GM19455 (cell line): ENCODE measurements around the gene ROR2.
"Not testable (repeated sequence)": the region's sequence is repeated elsewhere in the genome, so short reads cannot be mapped to it uniquely, and the experiment has no call there.

Experiments
- ATAC-seq: cut with Tn5 transposase; IDR thresholded peaks from one replicate; pipeline ENCODE4 v1.9.1; 2021; ENCODE audit not compliant: unreplicated experiment

The ROR2 gene

DNA sequence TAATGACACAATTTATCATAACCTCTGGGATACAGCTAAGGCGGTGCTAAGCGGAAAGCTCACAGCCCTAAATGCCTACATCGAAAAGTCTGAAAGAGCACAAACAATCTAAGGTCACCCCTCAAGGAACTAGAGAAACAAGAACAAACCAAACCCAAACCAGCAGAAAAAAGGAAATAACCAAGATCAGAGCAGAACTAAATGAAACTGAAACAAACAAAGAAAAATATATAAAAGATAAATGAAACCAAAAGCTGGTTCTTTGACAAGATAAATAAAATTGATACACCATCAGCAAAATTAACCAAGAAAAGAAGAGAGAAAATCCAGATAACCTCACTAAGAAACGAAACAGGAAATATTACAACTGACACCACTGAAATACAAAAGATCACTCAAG is 409.5 kb downstream of the ROR2 start:
- not testable (repeated sequence) for ATAC-seq

DNA sequence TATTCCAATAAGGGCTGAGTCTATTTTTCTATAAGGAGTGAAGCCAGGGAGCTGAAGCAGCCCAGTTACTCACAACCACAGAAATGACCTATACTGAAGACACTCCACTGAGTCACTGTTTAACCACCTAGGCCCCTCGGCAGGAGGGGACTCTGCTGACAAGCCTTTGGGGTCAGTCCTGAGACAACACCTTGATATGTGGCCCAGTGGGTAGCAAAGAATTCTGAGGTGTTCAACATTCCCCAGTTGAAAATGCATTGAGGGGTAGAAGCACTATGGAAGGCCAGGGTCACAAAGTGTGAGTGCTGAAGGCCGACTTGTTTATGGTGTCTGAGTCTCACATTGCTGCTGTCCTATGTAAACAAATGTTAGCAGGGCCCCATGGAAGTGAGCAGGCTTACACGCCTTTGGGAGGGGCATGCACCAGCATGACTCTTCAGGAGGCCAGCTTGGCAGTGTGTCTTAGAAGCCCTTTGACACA is 413.8 kb downstream of the ROR2 start:
- no peak for ATAC-seq

DNA sequence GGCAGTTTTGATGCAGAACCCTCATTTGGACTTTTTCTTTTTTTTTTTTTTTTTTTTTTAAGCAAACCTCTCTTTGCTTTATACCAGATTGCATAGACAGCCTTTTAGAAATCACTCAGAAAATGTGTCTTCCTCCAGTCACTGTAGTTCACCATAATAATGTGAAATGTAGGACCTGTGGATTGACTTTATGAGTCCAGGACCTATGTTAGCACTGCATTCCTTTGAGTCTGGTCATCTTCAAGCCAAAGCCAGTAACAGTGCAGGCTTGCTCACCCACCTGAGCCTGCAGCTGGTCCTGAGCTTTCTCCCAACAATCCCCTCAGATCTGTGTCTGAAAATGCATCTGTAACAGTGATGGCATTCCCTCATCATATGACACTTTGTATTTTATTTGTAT is 415.7 kb downstream of the ROR2 start:
- no peak for ATAC-seq

DNA sequence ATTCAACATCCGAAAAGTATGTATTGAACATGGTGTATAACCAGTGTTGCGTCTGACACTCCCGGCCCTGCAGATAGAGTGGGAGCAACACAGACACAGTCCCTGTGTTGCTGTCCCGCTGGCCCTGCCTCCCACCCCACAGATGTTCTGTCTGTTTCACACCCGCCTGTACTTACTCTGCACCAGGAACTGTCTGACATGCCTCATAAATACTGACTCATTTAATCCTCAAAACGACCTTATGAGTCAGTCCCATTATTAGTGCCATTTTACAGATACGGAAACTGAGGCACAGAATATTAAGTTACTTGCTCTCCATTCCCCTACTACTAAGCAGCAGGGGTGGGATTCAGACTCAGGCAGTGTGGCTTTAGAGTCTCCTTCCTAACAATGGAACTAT is 416.6 kb downstream of the ROR2 start:
- no peak for ATAC-seq

DNA sequence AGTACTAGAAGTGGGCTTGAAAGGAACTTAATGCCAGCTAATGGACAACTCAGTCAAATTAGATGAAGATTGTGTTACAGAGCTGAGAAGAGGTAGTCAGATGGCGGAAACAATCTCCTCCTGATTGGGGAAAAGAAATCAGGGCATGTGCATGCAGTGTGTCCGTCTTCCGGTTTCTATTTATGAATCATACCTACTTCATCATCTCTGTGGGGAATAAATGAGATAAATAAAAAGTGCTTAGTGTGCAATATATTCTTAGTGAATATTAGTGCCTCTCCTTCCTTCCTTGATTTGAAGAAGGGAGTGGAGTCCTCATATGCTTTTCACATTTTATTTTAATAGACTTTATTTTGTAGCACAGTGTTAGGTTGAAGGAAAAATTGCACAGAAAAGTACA is 417.7 kb downstream of the ROR2 start:
- no peak for ATAC-seq

DNA sequence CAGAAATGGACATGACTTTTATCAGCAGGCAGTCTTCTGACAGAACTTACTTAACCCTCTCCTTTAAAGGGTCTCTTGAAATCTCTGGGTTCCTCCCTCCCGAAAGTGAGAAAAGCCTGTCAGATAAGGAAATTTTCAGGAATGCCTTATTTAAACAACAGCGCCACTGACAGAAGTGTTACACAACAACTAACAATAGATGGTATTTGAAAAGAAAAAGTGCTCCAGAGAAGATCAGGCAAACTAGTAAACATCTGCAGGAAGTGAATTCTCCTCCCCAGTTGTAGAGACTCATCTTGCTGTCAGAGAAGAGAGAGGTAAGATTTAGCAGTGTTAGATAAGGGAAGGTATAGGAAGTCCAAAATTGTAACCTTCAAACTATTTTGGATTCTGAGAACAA is 419.2 kb downstream of the ROR2 start:
- no peak for ATAC-seq

DNA sequence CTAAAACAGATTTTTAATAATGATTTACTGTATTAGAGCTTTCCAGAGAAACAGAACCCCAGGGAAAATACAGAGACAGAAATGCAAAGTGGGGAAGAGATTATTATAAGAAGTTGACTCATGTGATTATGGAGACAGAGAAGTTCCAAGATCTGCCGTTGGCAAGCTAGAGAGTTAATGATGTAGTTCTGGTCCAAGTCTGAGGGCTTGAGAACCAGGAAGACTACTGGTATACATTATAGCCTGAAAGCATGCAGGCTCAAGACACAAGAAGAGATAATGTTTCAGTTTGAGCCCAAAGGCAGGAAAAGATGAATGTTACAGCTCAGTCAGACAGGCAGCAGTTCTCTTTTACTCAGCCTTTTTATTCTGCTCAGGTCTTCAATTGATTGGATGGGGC is 427.5 kb downstream of the ROR2 start:
- no peak for ATAC-seq

DNA sequence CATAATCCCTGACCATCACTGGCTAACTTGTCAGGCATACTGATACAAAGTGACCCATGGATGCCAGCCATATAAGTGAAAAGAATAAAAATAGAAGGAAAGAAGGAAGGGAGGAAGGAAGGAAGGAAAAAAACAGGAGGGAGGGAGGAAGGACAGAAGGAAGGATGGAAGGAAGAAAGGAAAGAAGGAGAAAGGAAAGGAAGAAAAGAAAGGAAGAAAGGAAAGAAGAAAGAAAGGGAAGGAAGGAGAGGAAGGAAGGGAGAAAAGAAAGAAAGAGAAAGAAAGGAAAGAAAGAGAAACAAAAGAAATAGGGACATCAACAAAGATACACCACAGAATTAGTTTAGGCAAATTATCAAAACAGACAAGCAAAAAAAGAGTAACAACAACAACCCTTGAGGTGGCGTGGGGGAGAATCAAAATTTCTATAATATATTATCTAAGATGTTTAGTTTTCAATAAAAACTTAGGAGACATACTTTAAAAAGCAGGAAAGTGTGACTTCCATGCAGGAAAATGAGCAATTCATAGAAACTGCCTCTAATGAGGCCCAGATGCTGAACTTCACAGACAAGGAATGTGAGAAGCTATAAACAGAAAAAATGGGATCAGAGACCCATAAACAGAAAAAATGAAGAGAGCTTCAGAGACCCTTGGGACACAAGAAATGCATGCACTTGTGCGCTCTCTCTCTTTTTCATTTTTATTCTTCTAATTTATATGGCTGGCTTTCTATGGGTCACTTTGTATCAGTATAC is 430.3 kb downstream of the ROR2 start:
- no peak for ATAC-seq

DNA sequence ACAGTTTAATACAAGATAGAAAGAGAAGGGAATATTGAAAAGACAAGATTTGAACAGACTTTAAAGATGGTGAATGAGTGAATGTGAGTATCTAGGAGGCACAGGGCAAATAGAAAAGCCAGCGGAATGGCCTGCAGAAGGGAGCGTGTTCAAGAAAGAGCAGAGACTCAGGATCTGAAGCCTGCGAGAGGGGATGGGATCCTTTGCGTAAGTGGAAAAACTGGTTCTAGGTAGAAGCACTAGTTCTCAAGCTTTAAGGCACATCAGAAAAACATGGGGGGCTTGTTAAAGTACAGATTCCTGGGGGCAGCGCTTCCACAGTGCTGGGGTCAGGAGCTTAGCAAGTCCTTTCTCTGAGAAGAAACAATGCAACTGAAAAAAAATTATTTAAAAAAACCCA is 431.6 kb downstream of the ROR2 start:
- no peak for ATAC-seq

DNA sequence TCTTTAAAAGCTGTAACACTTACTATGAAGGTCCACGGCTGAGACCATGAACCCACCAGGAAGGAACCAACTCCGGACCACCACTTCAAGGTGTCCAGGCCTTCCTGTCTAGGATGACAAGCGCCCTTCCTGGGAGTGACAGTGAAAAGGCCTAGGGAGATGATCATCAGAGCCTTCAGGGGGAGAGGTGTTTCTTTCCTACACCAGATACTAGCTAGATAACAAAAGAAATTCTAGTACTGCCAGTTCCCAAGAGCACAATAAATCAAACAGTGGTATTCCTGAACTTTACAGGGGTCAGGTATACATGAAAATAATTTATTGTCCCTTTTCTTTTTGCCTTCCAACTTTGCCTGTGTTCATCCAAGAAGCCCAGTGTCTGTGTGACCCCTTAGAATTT is 432.2 kb downstream of the ROR2 start:
- ATAC-seq: no peak

DNA sequence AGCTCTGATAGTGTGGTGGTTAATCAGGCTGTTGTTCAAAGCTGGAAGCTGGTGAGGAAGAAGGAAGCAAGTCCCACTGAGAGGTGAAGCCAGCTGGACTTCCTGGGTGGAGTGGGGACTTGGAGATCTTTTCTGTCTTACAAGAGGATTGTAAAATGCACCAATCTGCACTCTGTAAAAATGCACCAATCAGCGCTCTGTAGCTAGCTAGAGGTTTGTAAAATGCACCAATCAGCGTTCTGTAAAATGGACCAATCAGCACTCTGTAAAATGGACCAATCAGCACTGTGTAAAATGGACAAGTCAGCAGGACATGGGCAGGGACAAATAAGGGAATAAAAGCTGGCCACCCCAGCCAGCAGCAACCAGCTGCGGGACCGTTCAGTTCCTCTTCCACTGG is 432.7 kb downstream of the ROR2 start:
- not testable (repeated sequence) for ATAC-seq

DNA sequence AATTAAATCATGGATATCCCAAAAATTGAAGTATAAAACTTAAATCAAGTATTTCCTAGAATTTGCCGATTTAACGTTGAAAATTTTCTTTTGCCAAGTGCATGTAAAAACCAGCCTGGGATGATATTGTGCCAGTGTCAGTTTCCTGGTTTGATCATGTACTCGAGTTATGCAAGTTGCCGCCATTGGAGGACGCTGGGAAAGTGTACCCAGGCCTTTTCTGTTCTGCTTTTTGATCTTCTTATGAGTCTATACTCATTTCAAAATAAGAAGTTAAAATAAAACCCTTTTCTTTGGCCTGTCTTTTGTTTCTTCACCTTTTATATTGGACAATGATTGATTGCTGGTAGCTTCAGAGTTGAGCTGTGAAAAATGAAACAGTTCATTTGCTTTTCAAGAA is 433.3 kb downstream of the ROR2 start:
- ATAC-seq: no peak

DNA sequence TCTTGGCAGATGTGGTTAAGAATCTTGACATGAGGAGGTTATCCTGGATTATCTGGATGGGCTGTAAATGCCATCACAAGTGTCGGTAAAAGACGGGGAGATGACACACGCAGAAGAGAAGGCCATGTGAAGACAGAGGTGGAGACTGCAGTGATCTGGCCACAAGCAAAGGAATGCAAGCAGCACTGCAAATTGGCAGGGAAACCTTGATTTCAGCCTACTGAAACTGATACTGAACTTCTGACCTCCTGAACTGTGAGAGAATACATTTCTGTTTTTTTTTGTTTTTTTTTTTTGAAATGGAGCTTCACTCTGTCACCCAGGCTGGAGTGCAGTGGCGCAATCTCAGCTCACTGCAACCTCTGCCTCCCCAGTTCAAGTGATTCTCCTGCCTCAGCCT is 433.9 kb downstream of the ROR2 start:
- ATAC-seq: no peak

DNA sequence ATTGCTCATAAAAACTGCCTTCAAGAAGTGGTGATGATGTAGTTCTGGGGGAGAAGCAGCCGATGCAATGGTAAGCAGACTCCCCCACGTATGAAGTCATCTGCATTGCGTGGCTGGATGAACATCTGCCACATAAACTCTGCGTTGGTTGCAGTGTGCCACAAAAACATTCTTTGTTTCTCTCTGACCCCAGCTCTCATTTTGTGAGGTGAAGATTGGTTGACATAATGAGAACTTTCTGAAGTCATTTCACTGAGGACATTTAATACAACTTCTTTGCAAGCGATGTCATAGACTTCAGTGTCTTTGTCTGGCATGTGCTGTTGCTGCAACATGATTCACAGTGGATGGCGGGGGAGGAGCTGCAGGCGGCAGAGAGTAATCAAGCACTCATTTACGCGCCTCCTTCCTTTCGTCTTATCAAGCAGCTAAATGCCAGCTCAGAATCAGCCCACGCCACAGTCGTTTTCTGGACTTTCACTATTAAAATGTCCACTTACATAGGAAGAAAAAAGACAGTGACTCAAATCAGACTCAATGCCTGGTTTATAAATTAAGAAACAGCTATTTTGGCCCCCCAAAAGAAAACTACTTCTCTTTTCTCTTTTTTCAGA is 434.8 kb downstream of the ROR2 start:
- no peak for ATAC-seq
